GM18868 (cell line): ENCODE data around the gene CAMK2N1.

Source experiments
- ATAC-seq: cut with Tn5 transposase; IDR thresholded peaks from one replicate; pipeline ENCODE4 v1.9.1; 2021; ENCODE audit warnings: mild to moderate bottlenecking, moderate library complexity; ENCODE audit not compliant: unreplicated experiment

The CAMK2N1 gene

DNA sequence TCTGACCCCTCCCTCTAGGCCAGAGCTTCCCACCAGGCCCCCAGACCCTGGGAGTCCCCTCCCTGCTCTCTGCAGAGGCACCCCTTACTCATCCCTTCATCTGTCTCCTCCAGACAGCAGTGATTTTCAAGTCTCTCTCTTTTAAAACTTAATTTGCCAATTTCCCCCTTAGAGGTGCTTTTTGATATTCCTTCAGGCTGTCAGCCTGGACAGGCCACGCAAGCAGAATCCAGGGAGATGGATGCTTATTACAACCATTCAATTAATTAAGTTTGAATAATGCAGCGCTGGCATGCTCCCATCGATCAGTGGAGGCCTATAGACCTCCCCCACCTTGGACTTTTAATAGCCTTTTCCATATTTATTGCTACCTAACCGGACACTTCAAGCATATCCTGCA is 6.2 kb downstream of the CAMK2N1 start:
- ATAC-seq = no peak

DNA sequence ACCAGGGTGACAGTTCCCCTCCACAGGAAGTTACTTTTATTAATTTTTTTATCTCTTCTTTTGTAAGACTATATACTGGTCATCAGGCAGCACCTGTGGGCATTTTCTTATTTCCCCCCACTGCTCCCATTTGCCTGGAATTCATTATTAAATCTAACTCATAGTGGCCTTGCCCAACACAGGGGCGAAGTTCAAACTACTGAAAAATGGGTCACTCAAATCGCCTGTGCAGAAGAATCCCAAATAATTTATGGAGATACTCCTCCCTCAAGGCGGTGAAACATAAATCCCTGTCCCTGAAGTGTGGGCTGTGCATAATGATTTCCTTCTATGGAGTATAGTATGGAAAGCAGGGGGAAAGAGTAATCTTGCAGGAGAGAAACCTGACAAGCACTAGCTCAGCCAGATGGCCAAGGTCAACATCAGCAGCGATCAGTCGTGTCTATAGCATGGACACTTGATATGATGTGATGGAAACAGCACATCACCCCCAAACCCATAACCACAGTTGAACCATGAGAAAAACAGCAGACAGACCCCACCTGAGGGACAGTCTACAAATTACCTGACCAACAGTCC is 7.9 kb downstream of the CAMK2N1 start:
- no peak for ATAC-seq

DNA sequence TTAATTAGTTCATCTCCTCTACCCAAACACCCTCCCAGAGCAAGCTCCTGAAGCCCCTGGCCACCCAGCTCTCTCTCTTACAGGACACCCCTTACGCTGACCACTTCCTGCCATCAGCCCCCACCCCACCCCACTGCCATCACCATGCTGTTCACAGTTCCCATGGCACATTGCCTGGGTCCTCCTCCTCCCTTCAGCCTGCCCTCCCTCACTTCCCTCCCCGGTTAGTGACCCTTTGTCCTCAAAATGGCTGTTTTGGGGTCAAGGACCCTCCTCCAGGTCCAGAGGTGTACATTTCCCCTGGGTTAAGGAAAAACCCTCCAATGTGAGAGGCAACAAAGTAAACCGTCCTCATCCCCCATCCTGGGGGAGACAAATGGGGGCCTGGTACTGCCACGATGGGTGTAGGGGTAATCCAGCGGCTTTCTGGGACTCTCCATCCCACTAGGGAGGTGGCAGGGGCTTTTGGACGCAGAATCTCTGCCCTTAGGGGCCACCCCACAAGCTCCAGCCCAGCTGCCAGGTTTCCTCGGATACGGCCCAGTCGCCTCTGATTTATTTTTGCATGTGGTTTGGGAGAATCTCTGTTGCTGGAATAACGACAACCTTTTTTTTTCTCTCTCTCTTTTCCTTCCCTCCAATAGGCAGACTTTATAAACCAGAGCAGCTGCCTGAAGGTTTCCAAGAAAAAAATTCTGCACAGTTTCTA is 8.5 kb downstream of the CAMK2N1 start:
- ATAC-seq = no peak

DNA sequence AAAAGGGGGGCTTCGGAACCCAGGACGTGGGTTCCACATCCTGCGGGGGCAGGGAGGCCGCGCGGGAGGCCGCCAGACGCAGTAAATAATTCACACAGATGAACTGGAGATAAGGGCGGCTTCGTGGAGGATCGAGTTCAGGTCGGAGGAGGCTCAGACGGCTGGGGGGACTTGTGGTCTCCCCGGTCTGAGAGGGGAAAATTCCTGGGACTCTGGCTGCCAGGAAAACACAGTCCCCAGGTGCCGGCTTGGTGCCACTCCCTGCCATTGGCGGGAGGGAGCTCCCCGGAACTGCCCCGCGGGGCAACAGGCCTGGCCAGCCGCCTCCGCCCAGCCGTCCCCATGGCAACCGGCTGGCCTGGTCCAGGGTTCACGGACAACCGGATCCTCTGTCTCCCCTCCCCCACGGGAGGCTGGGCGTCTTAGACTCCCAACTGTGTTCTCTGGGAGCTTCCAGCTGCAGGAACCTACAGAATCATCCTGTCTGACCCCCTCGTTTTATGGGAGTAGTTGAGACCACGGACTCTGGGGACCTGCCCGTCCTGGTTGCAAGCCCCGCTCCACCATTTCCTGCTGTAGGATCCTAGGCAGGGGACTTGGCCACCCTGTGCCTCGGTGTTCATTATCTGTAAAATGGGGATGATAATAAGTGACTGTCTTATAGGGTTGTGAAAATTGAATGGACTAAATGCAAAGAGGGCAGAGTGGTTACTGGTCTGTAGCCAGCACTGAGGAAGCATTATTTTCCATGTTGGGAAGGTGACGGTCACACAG is 9.6 kb downstream of the CAMK2N1 start:
- ATAC-seq = no peak

DNA sequence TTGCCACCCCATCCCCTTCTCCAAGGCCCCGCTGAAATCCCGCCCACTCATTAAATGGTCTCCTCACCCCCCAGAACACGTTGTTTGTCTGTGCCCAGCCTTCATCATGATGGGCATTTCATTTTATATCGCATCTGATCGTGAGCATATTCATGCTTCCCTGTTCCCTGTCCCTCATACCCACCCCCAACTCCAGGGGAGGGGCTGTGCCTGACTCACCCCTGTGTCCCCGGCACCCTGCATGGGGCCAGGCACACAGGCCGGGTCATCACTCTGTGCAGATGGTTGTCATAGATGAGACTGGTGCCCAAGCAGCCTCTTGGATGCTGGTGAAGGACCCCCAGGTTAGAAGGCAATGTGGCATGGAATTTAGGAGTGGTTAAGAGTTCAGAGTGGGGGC is 11.0 kb downstream of the CAMK2N1 start:
- no peak for ATAC-seq

DNA sequence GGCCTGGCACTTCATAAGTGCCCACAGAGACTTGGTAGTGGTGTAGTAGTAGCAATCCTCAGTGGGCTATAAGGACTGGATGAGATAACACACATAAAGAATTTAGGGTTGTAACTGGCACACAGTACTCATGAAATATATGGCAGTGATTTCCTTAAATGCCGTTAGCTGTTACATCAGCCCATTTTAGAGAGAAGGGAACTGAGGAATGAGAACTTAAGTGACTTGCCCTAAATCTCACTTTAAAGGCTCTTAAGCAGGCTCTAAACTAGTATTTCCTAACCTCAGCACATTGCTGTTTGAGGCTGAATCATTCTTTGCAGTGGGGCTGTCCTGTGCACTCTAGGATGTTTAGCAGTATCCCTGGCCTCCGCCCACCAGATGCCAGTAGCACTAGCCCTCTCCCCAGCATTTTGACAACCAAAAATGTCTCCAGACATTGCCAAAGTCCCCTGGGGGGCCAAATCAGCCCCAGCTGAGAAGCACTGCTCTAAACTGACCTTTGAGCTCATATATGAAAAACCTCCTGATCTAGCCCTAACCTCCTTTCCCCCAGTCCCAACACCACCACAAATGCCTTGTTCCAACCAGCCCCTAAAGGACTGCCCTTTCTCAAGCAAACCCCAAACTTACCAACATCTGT is 11.6 kb downstream of the CAMK2N1 start:
- no peak for ATAC-seq

DNA sequence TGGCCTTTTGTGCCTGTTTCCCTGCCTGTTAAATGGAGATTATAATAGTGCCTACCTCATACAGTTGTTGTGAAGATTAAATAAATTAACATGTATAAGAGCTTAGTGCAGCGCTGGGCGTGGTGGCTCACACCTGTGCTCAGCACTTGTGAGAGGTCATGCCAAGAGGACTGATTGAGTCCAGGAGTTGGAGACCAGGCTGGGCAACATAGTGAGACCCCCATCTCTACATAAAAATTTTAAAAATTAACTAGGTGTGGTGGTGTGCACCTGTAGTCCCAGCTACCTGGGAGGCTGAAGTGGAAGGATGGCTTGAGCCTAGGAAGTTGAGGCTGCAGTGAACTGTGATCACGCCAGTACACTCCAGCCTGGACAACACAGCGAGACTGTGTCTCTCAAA is 12.1 kb downstream of the CAMK2N1 start:
- ATAC-seq = no peak

DNA sequence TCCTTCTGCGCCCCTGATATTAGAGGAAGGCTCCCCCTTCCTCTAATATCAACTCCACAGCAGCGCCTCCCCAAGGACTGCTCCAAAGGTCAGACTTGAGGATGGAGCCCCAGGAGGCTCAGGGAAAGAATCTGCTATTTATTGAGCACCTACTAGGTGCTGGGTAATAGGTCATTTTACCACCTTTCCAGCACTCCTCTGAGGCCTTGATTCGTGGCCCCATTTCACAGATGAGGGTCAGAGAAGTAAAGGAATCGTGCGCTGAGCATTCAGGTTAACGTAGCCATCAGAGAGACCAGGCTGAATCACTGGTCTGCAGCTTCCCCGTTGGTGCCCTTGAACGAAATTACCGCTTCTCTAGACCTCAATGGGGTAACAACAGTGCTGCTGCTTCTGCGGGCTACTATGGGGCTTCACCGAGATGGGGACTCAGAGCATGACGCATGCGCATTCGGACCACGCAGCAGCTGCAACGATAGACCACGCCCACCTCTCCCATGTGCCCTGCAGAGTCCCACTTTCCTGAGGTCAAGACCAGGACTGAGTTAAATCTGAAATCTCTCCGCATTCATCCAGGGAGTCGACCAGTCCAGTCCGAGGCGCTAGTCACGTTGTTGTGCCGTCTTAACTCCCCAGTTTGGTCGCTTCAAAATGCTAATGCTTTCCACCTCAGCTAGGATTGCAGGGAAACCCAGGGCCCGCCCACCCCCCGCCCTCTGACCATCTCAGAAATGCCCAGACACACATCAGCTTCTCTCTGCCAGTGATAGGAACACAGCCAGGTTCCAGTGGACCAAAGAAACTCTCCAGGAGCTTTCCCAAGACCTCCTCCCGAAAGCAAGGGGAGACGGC is 12.9 kb downstream of the CAMK2N1 start:
- ATAC-seq = no peak

DNA sequence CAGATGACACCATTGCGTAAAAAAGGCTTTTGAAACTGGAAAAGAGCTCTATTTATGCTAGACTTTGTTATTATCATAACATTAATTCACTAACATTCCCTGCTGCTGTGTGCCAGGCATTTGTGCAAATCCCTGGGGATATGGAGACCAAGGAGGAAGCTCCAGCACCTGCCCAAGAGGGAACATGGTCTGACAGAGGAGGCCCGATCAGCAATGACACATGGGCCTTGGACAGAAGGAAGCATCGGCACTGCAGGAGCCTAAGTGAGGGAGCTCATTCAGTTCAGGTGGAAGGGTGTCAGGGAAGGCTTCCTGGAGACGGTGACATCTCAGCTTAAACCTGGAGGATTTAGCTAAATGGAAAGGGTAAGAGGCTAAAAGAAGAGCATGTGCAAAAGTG is 13.9 kb downstream of the CAMK2N1 start:
- no peak for ATAC-seq

DNA sequence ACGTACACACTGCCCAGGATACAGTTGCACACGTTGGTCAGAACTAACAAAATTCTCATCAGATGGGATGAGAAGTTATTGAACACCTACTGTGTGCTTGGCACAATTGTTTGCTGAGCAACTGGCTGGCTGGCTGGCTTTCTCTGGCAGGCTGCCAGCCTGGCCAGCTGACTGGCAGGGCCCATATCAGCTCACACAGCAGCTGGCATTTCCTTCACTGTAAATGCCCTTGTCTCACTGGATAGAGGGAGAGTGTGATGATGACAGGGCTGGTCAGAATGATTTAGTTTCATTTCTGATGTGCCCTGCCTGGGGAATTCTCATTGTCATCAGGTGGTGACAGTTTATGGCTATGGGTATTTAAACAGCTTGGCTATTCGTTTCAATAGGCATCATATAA is 15.8 kb downstream of the CAMK2N1 start:
- no peak for ATAC-seq

DNA sequence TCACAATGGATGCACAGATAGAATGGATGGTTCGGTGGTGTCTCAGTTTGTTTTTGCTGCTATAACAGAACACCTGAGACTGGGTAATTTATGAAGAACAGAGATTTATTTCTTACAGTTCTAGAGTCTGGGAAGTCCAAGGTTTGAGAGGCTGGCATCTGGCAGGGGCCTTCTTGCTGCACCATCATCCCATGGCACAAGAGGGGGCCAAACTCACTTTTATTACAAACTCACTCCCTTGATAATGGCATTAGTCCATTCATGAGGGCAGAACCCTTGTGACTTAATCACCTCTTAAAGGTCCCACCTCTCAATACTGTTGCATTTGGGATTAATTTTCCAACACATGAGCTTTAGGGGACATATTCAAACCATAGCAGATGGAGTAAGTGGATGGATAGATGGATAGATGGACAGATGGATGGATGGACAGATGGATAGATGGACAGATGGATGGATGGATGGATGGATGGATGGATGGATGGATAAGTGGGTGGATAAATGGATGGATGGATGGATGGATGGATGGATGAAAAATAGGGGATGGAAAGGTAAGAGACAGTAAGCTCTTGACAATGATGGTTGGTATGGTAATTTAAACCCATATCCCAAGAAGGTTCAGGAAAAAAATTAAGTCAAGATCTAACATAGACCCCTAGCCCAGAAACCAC is 16.5 kb downstream of the CAMK2N1 start:
- no peak for ATAC-seq

DNA sequence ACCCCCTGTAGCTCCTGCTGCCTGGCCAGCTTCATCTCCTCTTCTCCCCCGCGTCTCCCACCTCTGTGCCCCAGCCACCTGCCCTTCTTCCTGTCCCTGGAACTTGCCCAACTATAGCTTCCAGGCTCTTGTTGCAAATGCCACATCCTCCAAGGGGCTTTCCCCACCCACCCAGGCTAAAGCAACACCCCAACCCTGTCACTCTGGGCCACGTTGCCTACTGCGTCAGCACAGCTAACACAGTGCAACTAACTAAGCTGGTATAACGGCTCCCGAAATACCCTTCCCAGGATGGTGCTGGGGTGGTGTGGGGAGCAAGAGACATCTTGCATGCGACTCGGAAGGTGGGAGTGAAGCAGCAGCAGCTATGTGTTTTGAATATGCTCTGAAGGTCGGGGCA is 19.7 kb downstream of the CAMK2N1 start:
- no peak for ATAC-seq

DNA sequence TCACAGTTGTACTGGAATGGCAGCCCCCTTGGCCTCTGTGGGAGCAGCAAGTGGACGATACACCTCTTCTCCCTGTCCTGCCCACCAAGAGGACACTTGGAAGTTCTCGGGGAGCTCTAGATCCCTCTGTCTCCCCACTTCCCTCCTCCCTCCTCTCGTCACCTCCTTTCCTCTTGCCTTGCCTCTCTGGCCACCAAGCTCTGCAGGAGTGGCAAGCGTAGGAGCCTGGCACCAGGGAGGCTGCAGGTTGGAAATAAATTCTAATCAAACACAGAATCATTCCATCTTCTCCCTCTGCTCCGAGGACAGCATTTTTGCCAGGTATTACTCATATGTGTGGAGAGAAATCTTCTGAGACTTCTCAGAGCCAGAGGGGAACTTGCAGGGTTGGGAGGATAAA is 20.8 kb downstream of the CAMK2N1 start:
- no peak for ATAC-seq

DNA sequence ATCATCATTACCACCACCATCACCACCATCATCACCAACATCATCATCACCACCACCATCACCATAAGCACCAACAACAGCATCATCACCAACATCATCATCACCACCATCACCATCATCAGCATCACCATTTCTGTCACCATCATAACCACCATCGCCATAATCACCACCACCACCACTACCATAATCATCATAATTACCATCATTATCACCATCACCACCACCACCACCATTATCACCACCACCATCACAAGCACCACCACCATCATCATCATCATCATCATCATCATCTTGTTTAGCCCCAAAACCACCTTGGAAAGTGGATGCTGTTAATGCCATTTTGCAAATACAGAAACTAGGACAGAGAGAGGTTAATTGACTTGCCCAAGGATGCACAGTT is 22.5 kb downstream of the CAMK2N1 start:
- ATAC-seq = no peak

DNA sequence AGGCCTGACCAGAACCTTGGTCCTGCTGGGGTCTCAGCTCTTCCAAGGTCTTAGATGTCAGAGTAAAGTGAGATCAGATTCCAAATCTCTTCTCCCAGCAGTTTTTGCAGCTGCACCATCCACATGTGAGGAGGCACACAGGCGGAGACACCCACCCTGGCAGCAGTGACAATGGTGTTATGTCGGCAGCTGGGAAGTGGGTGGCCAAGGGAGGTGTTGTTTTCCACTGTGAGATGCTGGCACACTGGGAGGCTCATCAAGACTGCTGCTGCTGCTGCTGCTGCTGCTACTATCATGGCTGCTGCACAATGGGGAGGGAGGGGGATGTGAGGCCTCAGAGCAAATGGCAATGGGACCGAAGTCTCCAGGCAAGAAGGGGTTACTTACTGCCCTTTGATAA is 23.6 kb downstream of the CAMK2N1 start:
- ATAC-seq = no peak

DNA sequence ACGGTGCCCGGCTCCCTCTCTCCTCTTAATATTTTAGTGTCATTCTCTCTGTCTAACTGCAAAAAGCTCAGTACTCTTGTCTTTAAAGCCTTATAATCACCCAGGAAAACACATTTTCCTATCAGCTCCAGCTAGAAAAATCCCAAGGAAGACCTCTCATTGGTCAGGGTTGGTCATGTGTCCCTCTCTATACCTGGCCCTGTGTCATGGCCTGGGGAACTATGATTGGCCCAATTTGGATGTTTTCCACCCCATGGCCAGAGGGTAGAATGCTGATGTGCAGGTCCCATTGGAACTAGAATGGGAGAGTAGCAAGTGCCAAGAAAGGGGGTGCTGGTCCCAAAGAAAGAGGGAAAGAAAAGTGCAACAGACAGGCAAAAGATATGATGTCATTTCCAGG is 27.3 kb downstream of the CAMK2N1 start:
- ATAC-seq = no peak

DNA sequence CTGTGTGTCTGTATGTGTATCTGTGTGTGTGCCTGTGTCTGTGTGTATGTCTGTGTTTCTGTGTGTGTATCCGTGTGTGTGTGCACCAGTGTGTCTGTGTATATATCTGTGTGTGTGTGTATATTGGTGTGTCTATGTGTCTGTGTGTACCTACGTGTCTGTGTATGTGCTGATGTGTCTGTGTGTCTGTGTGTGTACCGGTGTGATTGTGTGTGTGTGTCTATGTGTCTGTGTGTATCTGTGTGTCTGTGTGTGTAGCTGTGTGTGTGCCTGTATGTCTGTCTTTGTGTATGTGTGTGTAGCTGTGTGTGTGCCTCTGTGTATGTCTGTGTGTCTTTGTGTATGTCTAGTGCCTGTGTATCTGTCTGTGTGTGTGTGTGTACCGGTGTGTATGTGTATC is 32.0 kb downstream of the CAMK2N1 start:
- no peak for ATAC-seq

DNA sequence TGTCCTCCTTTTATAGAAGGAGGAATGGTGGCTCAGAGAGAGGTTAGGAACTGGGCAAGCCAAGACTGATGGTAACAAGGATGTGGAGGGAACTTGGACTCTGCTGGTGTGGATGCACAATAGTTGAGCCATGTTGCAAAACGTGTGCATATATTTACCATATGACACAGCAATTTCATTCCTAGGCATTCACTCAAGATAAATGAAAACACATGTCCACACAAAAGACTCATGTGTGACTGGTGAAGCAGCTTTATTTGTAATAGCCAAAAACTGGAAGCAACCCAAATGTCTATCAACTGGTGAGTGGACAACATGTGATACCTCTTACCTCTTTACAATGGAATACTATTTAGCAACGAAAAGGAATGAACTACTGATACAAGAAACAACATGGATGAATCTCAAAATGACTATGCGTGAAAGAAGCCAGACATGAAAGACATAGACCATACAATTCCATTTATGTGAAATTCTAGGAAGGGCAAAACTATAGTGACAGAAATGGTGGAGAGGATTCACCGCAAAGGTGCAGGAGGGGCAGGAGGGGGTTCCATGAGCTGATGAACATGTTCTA is 36.2 kb downstream of the CAMK2N1 start:
- no peak for ATAC-seq

DNA sequence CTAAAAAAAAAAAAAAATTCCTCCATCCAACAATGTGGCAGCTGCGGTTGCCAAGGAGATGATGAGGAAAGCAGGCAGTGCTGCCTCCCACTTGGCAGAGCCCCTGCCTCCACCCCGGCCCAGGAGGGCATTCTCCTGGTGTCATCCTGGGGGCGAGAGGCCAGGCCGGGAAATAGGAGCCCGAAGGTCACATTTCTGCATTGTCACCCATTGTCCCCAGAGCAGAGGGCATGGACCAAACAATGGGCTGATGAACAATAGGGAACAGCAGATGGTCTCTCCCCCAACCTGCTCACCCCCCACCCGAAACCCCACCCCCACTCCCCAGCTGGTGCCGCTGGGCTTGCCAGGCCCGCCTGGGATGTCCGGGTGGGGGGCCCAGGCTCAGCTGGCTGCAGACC is 37.3 kb downstream of the CAMK2N1 start:
- ATAC-seq = no peak

DNA sequence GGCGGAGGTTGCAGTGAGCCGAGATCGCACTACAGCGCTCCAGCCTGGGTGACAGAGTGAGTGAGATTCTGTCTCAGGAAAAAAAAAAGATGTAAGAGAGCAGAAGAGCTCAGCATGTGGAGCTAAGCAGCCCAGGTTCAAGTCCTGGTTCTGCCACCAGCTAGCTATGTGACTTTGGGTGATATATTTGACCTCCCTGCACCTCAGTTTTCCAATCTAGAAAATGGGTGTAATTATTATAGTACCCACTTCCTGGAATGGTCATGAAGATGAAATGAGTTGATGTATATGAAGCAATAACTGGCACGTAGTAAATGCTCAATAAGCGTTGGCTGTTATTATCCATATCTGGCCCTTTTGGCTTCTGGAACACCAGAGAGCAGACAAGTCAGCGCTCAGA is 38.2 kb downstream of the CAMK2N1 start:
- ATAC-seq = no peak
